Gastroesophageal sphincter (tissue), 3 donors: ENCODE results near the gene UGDH.

Source experiments
- CTCF ChIP-seq, 4 experiments: fragments of 200-600 bp in 2 of 4; fragments of 450-650 bp in 2 of 4; sonication (generic) in 1 of 4; IDR thresholded peaks; one replicate each; pipeline ENCODE4 v1.5.1; 2017 to 2019; ENCODE audit warnings: antibody characterized with exemption in 4 of 4, mild to moderate bottlenecking in 2 of 4, moderate library complexity in 2 of 4
- POLR2A ChIP-seq, 2 donors: fragments of 450-650 bp; IDR thresholded peaks; one replicate each; pipeline ENCODE4 v1.6.1; 2017; ENCODE audit warnings: antibody characterized with exemption in 2 of 2, mild to moderate bottlenecking in 2 of 2, moderate library complexity in 1 of 2

DNA sequence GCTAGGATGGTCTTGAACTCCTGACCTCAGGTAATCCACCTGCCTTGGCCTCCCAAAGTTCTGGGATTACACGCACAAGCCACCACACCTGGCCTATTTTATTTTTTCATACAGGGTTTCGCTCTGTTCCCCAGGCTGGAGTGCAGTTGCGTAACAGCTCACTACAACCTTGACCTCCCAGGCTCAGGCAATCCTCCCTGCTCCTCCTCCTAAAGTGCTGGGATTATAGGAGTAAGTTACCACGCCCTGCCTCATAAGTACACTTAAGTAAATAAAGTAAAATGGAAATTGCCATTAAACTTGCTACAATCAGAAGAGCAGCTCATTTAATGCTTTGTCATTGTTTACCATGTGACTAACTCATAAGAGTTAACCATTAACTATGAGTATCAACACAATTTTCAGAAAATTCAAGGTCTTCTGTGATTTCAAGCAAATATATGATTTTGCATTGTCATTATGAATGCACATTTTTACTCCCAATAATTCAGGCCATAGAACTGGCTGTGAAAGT lies 12.3 kb downstream of the UGDH start:
- TF ChIP-seq CTCF (IDR thresholded peaks at IDR 0.05) (no peak), POLR2A (IDR thresholded peaks at IDR 0.05) (no peak)
